ENCODE results near the gene CPEB2.

Gene CPEB2

DNA sequence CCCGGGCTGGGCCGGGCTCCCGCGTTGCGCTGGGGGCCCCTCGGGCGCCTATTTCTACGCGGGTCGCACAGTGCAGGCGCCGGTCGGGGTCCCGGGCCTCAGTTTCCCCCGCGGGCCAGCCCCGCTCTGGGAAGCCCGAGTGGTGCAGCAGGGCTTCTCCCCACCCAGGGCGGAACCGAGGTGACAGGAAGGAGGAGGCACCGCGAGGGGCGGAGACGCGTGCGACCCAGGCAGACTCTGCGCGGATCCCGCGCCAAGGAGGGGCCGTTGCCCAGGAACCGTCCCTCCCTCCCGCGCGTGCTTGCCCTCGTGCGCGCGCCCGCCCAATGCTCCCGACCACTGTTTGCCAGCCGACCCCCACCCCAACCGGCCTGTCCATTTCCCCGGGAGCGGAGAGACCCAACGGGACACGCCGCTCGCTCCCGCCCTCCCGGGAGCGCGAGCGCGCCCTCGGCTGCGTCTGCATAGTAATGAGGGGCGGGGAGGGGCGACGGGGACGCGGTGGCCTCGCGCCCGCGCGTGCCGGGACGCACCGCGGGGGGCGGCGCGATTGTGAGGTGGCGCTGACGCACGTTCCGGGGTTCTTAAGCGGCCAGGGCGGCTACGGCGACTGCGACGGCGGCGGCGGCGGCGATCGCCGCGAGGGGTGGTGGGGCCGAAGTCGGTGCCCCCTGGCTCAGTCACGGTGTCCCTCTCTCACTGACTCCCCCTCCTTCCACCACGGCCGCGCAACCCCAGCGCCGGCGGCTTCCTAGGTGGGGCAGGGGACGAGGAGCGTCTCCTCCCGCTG is at the start of gene CPEB2:
TSS of gene CPEB2 (plus strand) at position 613 of the 790 bp plus-strand sequence. CDS start 193 bp downstream, outside the sequence.
- DNase-seq, result peak; percentile 81 to 100 (median 93)

DNA sequence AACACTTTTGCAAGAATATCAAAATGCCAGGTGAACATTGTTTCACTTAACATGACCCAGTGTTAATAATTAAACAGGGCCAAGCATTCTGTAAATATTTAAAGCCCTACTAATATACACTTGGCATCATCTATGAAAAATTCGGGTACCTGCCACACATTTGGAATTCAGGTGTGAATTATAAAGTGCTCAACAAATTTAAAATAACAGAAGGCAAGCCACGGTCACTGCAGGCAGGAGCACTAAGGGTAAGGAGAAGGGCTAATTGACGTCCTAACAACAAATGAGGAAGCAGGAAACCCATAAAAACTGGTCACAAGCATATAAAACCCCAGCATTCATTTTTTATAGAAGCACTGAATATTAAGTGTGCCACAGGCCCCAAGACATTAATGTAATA is 43.8 kb upstream of the CPEB2 start:
- DNase-seq, result no peak

DNA sequence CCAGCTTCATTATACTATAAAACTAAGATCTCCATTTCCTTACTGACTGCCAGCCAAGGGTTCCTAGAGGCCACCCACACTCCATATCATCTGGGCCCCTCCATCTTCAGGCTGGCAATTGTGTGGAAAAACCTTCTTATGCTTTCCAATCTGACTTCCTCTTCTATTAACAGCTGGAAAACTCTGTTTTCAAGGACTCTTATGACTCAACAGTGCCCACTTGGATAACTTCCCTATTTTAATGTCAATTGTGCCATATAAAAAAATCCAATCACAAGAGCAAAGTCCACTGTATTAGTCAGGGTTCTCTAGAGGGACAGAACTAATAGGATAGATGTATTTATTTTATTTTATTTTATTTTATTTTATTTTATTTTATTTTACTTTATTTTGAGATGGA is 41.0 kb upstream of the CPEB2 start:
- no peak for DNase-seq

DNA sequence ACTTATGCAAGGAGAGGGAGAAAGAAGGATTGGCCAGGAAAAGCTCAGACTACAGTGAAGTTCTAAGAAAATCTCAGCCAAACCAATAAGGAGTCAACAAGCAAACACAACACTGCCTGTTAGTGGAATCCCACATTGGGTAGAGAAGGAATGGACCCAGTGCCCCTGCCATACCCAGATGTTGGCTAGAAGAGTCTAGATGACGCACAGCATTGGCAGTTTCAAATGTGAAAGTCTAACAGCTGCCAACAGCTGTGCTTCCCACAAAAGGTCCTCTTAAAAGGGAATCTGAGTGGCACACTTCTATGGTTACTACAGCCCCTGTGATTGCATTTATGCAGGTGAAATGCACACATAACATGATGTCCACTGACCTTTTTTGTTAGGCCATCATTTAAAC is 37.2 kb upstream of the CPEB2 start:
- DNase-seq, result no peak

DNA sequence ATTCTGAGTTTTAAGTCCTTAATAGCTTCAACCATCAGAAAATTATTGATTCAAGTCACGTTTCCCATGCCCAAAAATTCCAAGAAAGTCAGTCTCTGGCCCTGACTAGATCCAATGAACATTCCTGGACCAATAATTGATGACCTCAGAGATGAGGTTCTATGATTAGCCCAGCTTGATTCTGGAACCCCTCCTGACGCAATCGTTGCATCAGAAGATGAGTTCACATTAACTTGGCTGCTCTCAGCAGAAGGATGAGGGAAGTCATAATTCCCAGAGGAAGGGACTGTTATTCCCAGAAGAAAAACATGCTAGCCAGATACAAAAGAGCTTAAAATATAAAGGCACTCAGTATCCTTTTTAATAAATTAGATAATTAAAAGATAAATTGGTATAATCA is 34.3 kb upstream of the CPEB2 start:
- no peak for DNase-seq

DNA sequence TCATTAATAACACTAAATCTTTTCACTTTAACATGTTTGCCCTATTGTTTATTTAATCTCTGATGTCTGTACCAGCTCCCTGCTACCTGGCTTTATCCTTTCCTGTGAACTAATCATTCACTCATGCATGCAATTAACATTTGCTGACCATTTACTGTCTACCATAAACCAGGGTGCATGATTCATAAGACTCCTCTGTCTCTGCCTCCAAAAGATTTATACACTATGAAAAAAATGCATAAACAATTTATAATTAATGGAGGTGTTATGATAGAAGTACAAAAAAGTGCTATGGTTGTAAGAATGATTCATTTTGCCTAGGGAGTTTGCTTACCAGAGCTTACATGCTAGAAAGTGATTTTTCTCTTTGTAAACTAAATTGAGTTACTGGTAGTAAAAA is 24.5 kb upstream of the CPEB2 start:
- no peak for DNase-seq

DNA sequence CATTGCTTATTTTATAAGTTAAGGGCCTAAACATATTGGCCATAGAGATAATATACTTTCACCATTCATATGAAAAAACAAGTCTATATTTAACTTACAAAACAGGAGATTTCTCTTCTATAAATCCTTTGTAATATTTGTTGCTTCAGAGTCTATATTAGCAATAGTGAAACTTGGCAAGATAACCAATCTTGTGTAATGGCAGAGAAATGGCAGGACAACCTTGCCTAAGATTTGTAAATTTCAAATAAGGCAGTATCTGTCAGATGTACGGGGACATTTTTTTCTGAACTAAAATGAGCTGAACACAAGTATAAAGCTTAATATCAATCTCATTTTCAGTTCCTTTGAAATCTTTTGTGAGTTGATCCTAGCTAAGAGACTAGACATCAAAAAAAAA is 17.8 kb upstream of the CPEB2 start:
- no peak for DNase-seq

DNA sequence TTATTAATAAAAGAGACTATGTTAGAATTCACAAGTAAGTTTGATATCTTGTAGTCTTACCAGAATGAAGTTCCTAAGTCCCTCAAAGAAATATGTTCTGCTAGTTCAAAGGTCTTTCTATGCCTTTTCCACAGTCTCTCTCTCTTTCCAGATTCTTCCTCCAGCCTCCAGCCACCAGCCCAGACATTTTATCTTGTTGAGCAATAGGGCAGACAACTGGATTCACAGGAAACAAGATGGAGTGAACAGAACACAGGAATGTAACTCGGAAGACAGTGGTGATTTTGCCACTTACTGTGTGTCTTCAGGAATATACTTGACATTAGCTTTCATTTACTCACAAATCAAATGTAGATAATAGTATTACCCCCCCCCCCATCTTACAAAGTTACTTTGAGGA is 17.1 kb upstream of the CPEB2 start:
- DNase-seq, result no peak

DNA sequence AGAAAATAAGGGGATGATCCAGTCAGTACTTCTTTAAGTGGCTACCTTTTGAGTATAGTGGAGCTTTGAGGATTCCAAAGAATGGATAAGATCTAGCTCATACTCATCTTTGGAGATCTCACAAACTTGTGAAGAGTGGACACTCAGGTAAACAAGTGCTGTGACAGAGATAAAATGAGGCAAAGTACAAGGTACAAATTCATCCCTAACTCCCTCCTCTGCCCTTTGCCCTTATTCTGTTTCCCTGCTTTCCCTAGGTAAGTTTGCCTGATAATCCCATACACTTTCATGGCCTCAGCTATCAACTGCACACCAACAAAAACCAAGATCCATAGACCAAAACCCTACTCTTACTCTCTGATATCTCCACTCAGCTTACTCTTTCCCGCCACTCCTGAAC is 16.4 kb upstream of the CPEB2 start:
- no peak for DNase-seq

DNA sequence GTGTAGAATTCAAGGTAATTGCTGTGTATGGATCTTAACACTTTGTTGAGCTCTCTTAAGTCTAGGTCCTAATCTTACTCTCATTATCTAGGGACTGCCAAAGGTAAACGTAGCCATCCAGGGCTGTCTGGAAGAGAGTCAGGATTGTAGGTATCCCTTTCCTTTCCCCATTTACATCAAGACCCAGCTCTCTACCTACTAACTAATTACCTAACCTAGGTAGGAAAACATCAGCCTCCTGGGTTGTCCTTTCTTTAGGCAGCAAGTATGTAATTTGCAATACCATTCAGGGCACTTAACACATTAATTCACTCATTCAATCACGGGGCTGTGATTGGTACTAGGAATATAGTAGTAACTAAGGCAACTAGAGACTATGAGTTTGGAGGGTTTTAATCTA is 15.2 kb upstream of the CPEB2 start:
- no peak for DNase-seq

DNA sequence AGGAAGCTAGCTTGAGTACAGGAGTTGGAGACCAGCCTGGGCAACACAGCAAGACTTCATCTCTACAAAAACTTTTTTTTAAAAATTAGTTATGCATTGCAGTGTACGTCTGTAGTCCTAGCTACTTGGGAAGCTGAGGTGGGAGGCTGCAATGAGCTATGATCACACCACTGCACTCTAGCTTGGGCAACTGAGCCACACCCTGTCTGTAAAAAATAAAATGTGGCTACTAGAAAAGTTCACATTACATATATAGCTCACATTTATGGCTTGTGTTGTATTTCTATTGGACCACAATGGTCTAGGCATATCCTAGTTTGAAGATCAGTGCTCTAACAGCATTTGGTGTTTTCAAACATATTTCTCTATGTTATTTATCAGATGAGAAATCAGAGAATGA is 11.8 kb upstream of the CPEB2 start:
- DNase-seq, result no peak

DNA sequence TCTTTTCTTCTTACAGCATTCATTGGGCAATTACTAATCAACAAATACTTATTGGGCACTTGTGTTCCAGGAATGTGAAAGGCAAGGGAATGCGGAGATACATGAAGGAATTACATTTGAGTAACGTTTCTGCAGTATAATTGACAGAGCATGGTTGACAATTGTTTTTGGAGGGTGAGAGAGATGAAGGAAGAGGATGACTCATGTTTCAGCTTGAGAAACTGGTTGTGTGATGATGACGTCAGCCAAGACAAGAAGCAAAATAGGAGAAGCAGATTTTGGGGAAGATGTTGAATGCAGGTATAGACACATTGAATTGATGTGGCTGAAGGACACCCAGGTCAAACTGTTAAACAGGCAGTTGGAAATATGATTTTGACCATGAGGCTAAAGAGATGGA is 8.0 kb upstream of the CPEB2 start:
- DNase-seq, result no peak

DNA sequence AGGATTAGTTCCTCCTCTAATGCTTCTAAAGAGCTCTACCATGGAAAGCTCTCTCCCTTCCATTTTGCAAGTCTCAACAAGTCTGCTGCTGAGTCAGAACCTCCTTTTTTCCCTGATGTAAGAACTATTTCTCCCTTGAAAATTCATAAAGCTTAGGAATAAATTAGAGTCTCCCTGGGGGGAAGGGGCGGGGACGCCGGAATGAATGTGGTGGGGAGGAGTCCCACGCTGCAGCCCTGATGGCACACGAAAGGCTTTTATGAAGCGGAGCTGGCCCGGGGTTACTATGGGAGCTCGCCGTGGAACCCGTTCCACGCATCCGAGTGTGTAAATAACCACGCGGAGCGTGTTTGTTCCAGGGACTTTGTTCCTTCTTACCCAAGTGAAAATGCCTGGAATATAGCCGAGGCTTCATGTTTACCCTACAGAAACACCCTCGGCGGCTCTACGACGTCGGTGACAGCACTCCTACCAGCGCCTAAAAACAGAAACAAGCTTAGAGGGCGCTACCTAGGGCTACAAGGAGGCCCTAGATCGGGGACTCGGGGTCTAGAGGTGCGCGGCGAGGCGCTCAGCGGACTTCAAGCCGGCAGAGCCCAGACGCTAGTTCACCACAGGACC is 923 bp upstream of the CPEB2 start:
- DNase-seq, result peak in 55 of 56 donors; percentile 30 to 84 (median 71)

DNA sequence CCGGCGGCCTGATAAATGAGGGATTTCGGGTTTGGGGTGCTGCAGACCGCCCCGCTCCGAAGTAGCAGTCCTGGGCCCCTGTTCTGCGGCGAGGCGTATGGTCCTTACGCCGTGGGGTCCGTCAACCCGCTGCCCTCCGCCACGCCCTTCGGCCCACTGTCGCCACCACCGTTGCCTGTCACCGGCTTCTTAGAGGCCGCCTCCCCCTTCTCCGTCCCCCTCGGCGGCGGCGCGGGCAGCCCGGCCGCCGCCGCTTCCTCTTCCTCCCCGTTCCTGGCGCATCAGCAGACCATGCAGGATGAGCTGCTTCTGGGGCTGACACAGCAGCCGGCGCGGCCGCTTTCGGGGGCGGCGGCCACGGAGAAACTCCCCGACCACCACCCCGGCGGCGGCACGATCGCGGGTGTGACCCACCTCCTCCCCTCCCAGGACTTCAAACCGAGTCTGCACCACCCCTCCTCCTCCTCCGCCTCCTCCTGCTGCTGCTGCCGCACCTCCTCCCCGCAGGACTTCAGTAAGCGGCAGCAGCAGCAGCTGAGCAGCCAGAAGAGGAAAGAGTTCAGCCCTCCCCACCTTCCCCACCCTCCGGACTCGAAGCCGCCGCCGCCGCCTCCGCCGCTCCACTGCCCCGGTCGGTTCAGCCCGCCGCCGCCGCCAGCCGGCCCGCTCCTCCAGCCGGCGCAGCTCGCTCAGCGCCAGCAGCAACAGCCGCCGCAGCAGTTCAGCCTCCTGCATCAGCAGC is 549 bp downstream of the CPEB2 start:
- DNase-seq, result peak in 54 of 56 donors; percentile 3 to 87 (median 76)

DNA sequence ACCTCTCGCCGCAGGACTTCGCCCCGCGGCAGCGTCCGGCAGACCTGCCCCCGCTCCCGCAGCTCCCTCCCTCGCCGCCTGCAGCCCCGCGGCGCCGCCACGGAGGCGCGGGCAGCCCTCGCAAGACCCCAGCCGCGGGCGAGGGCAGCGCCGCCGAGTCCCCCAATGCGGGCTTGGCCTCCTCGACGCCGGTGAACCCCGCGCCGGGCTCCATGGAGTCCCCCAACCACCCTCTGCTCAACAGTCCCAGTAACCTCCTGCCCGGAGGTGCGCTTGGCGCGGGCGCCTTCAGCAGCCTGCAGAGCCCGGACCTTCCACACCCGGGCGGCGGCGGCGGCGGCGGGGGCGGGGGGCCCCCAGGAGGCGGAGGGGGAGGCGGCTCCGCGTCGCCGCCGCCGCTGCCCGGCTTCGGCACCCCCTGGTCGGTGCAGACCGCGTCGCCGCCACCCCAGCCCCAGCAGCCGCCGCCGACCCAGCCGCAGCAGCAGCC is 1.2 kb downstream of the CPEB2 start:
- DNase-seq, result peak in 35 of 56 donors; percentile 3 to 79 (median 40)

DNA sequence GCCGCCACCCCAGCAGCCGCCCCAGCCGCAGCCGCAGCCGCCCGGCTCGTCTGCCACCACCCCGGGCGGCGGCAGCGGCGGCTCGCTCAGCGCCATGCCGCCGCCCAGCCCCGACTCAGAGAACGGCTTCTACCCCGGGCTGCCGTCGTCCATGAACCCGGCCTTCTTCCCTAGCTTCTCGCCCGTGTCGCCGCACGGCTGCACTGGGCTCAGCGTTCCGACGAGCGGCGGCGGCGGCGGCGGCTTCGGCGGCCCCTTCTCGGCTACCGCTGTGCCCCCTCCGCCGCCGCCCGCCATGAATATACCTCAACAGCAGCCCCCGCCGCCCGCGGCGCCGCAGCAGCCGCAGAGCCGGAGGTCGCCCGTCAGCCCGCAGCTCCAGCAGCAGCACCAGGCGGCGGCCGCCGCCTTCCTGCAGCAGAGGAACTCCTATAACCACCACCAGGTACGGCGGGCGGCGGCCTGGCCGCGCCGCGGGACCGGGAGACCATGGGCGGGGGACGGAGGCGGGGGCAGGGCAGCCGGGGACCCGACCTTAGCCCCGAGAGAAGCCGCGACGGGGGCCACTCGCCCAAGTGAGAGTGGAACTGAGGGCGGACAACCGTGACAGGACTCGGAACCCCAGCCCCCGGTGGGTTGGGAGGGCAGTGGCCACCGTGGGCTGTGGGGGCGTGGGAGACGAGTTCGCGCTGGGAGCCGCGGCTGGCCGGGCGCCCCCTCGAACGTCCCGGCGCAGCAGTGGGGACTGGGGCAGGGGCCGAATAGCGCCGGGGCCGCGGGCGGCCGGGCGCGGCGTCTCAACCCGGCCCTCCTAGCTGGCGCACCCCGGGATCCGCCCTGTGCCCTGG is 1.8 kb downstream of the CPEB2 start:
- DNase-seq, result peak in 33 of 56 donors; percentile 2 to 61 (median 30)

DNA sequence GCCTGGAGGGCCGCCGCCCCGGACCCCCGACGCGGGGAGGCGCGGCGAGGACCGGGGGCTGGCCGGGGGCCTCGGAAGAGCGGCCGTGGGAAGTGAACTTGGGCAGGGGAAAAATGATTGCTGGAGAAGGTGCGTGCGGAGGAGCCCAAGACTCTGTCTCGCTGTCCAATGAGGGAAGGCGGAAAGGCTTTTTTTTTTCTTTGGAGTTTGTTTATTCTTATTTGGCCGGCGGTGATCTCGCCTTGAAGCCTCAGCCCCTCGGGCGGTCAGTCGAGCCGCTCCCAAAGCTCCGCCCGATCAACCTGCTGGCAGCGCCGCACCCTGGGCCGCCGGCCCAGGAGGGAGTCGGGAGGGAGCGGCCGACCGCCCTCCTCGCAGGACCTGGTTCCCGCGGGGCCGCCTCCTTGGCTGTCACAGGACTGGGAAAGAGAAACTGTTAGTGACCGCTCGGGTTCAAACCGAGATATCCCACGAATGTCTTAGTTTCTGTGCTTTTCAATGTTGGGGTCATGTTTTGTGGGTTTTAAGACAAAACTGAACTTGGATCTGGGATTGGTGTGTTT is 2.5 kb downstream of the CPEB2 start:
- DNase-seq, result peak in 53 of 56 donors; percentile 4 to 75 (median 46)

DNA sequence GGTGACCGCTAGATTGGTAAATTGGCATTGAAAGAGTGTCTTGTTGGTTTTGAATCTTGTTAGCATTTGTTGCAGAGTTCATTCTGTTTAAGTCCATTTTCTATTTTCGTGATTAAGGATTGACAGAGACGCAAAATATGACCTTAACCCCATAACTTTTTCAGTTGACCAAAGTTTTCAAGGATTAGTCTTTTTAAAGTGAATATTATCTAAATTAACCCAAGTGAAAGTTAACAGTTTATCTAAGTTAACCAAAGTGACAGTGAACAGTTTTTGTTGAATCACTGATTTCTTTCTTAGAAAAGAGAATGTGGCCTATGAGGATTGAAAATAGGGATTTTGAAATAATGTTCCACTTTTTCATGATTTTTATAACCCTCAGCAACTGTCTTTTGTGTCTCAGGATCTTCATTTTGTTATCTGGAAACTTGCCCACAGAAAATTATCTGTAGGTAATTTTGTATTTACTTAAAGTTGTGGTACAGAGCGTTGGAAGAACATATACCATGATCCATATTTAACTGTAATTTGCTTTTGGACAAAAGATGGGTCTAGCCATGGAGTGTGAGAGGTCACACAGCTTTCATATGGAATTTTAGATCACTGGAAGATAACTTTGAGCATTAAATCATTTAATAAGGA is 3.3 kb downstream of the CPEB2 start:
- DNase-seq, result no peak

DNA sequence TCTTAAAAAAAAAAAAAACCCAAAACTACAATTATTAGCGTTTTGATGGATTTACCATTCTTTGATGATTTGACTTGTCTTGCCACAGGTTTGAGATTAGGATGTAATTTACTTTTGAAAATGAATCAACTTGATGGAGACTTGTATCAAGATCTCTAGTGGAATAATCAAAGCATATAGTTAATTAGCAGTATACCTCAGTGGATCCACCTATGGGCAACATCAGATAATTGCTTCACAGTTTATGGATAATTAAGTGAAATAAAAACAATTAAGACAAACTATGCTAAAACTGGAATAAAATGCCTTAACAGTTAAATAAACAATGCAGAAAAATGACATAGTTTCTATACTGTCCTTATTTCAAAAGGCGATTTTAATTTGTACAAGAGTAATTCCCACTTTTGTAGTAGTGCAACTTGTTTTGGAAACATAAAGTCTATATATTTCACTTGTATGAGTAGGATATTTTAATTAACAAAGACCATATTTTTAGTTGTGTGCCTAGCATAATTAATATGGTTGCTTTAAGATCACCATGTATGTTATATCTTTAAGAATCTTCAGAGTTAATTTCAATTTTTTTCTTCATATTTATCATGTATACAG is 4.2 kb downstream of the CPEB2 start:
- DNase-seq, result no peak

DNA sequence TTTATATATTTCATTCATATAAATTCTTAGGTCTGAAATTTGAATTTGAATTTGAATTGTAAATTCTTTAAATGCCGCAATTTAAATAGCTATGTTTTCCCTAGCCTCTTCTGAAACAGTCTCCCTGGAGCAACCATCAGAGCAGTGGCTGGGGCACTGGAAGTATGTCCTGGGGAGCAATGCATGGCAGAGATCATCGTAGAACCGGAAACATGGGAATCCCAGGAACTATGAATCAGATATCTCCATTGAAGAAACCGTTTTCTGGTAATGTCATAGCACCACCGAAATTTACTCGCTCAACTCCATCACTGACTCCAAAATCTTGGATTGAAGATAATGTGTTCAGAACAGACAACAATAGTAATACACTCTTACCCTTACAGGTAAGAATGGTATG is 4.9 kb downstream of the CPEB2 start:
- DNase-seq, result peak in 1 of 56 donors; percentile 15
